ENCODE measurements around the gene UXS1. TPM values are rescaled to one million over a fixed set of nuclear protein-coding genes. Genes with fewer than 3 reads are reported as not detected.

Gene UXS1
- total RNA-seq, 2 donors from 2014 or later: 28.3 to 49.1 TPM

- Histone ChIP-seq H3K36me3 (no peaks in the 10 kb centered on the region), H3K4me3 (no peak overlapping the region), H3K4me1 (ENCODE audit: control insufficient read depth in 1 of 2, low read depth in 2 of 2) (peaks cover 0 to 11% of the 10 kb centered on the region in 2 donors), H3K9me3 (no peaks in the 10 kb centered on the region), H3K27ac (no peak overlapping the region), H3K27me3 (replicated peaks; ENCODE audit: insufficient read depth) (no peaks in the 10 kb centered on the region)
- TF ChIP-seq CTCF (IDR thresholded peaks at IDR 0.05): no peak
- DNase-seq (ENCODE audit: low spot score) (no peak), ATAC-seq (ENCODE audit: insufficient number of reproducible peaks, low FRiP score, low read depth) (no peak)
These were observed 104.5 kb downstream of the UXS1 start for GRCh38 chr2:106089611-106090010.

- ATAC-seq (ENCODE audit: insufficient number of reproducible peaks, low FRiP score, low read depth) (no peak), DNase-seq (ENCODE audit: low spot score) (no peak)
These were observed 108.7 kb downstream of the UXS1 start for GRCh38 chr2:106085181-106085940.

GRCh38 chr2:106080959-106081358 lies 113.1 kb downstream of the UXS1 start:
- Histone ChIP-seq H3K4me3 (no peak overlapping the region), H3K4me1 (ENCODE audit: control insufficient read depth in 1 of 2, low read depth in 2 of 2) (no peaks in the 10 kb centered on the region), H3K27me3 (replicated peaks; ENCODE audit: insufficient read depth) (no peaks in the 10 kb centered on the region), H3K27ac (no peak overlapping the region), H3K36me3 (no peaks in the 10 kb centered on the region), H3K9me3 (no peaks in the 10 kb centered on the region)
- ATAC-seq (ENCODE audit: insufficient number of reproducible peaks, low FRiP score, low read depth) (no peak), DNase-seq (ENCODE audit: low spot score) (no peak)
- TF ChIP-seq CTCF (IDR thresholded peaks at IDR 0.05): no peak

More at GRCh38 chr2:106085181-106085940, 108.7 kb downstream of the UXS1 start:
- H3K27me3 ChIP-seq (replicated peaks; ENCODE audit: insufficient read depth): no peaks in the 10 kb centered on the region
- H3K4me3 ChIP-seq: no peak overlapping the region
- no peaks in the 10 kb centered on the region for H3K36me3 ChIP-seq
- TF ChIP-seq CTCF (IDR thresholded peaks at IDR 0.05): no peak
- H3K4me1 ChIP-seq (ENCODE audit: control insufficient read depth in 1 of 2, low read depth in 2 of 2): peaks cover 0 to 10% of the 10 kb centered on the region in 2 donors
- H3K27ac ChIP-seq: no peak overlapping the region
- H3K9me3 ChIP-seq: no peaks in the 10 kb centered on the region

GRCh38 chr2:106078096-106078495 lies 116.0 kb downstream of the UXS1 start:
- Histone ChIP-seq H3K4me1 (ENCODE audit: control insufficient read depth in 1 of 2, low read depth in 2 of 2) (no peaks in the 10 kb centered on the region), H3K9me3 (no peaks in the 10 kb centered on the region), H3K36me3 (no peaks in the 10 kb centered on the region), H3K4me3 (no peak overlapping the region), H3K27ac (no peak overlapping the region), H3K27me3 (replicated peaks; ENCODE audit: insufficient read depth) (no peaks in the 10 kb centered on the region)
- DNase-seq (ENCODE audit: low spot score): no peak
- TF ChIP-seq CTCF (IDR thresholded peaks at IDR 0.05): no peak
- no peak for ATAC-seq (ENCODE audit: insufficient number of reproducible peaks, low FRiP score, low read depth)

GRCh38 chr2:106076941-106077340 lies 117.2 kb downstream of the UXS1 start:
- TF ChIP-seq CTCF (IDR thresholded peaks at IDR 0.05): no peak
- no peaks in the 10 kb centered on the region for H3K9me3 ChIP-seq
- H3K27ac ChIP-seq: no peak overlapping the region
- H3K4me1 ChIP-seq (ENCODE audit: control insufficient read depth in 1 of 2, low read depth in 2 of 2): no peaks in the 10 kb centered on the region
- no peak overlapping the region for H3K4me3 ChIP-seq
- ATAC-seq (ENCODE audit: insufficient number of reproducible peaks, low FRiP score, low read depth) (no peak), DNase-seq (ENCODE audit: low spot score) (no peak)
- no peaks in the 10 kb centered on the region for H3K27me3 ChIP-seq (replicated peaks; ENCODE audit: insufficient read depth)
- no peaks in the 10 kb centered on the region for H3K36me3 ChIP-seq

All from thoracic aorta (tissue), 2 donors.